Measurements from ENCODE around the gene MS4A7.

DNA sequence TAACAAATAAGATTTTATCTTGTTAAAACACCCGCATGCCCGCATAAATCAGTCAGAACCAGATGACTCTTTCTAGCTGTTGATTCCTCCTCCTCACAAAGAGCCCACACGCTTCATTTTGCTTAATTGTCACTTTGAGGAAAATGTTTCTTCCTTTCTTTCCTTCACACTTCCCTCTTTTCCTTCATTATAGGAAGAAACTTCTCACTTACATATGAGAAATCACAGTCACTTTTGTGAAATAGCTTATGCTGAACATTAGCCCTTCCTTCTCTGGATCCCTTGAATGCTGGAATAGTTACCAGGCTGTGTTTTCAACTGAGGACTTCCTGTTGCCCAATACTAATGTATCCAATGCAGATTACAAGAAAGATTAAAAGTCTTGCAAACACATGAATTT lies 45.5 kb upstream of the MS4A7 start:
- no peak for TF ChIP-seq TAF1 (IDR thresholded peaks at IDR 0.05; ENCODE audit: borderline replicate concordance, low read depth, low read length)
- TF ChIP-seq POLR2AphosphoS5 (IDR thresholded peaks at IDR 0.05; ENCODE audit: low read depth, low read length) = no peak
- TF ChIP-seq, protein P1, sequence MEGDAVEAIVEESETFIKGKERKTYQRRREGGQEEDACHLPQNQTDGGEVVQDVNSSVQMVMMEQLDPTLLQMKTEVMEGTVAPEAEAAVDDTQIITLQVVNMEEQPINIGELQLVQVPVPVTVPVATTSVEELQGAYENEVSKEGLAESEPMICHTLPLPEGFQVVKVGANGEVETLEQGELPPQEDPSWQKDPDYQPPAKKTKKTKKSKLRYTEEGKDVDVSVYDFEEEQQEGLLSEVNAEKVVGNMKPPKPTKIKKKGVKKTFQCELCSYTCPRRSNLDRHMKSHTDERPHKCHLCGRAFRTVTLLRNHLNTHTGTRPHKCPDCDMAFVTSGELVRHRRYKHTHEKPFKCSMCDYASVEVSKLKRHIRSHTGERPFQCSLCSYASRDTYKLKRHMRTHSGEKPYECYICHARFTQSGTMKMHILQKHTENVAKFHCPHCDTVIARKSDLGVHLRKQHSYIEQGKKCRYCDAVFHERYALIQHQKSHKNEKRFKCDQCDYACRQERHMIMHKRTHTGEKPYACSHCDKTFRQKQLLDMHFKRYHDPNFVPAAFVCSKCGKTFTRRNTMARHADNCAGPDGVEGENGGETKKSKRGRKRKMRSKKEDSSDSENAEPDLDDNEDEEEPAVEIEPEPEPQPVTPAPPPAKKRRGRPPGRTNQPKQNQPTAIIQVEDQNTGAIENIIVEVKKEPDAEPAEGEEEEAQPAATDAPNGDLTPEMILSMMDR (IDR thresholded peaks at IDR 0.05) = no peak
- TF ChIP-seq, protein P2, sequence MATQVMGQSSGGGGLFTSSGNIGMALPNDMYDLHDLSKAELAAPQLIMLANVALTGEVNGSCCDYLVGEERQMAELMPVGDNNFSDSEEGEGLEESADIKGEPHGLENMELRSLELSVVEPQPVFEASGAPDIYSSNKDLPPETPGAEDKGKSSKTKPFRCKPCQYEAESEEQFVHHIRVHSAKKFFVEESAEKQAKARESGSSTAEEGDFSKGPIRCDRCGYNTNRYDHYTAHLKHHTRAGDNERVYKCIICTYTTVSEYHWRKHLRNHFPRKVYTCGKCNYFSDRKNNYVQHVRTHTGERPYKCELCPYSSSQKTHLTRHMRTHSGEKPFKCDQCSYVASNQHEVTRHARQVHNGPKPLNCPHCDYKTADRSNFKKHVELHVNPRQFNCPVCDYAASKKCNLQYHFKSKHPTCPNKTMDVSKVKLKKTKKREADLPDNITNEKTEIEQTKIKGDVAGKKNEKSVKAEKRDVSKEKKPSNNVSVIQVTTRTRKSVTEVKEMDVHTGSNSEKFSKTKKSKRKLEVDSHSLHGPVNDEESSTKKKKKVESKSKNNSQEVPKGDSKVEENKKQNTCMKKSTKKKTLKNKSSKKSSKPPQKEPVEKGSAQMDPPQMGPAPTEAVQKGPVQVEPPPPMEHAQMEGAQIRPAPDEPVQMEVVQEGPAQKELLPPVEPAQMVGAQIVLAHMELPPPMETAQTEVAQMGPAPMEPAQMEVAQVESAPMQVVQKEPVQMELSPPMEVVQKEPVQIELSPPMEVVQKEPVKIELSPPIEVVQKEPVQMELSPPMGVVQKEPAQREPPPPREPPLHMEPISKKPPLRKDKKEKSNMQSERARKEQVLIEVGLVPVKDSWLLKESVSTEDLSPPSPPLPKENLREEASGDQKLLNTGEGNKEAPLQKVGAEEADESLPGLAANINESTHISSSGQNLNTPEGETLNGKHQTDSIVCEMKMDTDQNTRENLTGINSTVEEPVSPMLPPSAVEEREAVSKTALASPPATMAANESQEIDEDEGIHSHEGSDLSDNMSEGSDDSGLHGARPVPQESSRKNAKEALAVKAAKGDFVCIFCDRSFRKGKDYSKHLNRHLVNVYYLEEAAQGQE (IDR thresholded peaks at IDR 0.05; ENCODE audit: low read depth, low read length) = no peak
- TF ChIP-seq NRF1 (IDR thresholded peaks at IDR 0.05; ENCODE audit: low read depth, low read length) = no peak
- TF ChIP-seq GATA2 (CRISPR knock-in tag; IDR thresholded peaks at IDR 0.05) = no peak
- no peak for TF ChIP-seq FOXM1 (IDR thresholded peaks at IDR 0.05; ENCODE audit: low read depth)
- TF ChIP-seq RFX5 (IDR thresholded peaks at IDR 0.05; ENCODE audit: low read length) = no peak
- no peak for TF ChIP-seq RXRA (IDR thresholded peaks at IDR 0.05; ENCODE audit: borderline replicate concordance, low read depth)
